WTC11 (cell line): ENCODE results near the gene POU2F1. TPM values are rescaled to one million over a fixed set of nuclear protein-coding genes. Genes with fewer than 3 reads are reported as not detected.

Source experiments
- CBFB ChIP-seq: sonication (generic); formaldehyde crosslinking; IDR thresholded peaks from 2 replicates; pipeline ENCODE4 v1.8.1; 2022; ENCODE audit warnings: mild to moderate bottlenecking, low read depth, missing genetic modification reagents
- ELF4 ChIP-seq: sonication (generic); formaldehyde crosslinking; IDR thresholded peaks from 2 replicates; pipeline ENCODE4 v1.8.1; 2022; ENCODE audit warnings: low read depth, mild to moderate bottlenecking, moderate library complexity, missing genetic modification reagents
- EMX1 ChIP-seq: fragments of 250-450 bp; sonication (Bioruptor Pico); IDR thresholded peaks from 2 replicates; pipeline ENCODE4 v1.8.0; 2021; ENCODE audit warnings: mild to moderate bottlenecking
- ETV6 ChIP-seq: sonication (generic); formaldehyde crosslinking; IDR thresholded peaks from 2 replicates; pipeline ENCODE4 v1.8.1; 2022; ENCODE audit warnings: mild to moderate bottlenecking, missing genetic modification reagents
- GRHL2 ChIP-seq: fragments of 250-450 bp; sonication (Bioruptor Pico); IDR thresholded peaks from 2 replicates; pipeline ENCODE4 v1.8.0; 2022; ENCODE audit warnings: mild to moderate bottlenecking, moderate library complexity; ENCODE audit not compliant: insufficient replicate concordance, severe bottlenecking
- MXD4 ChIP-seq: fragments of 250-450 bp; sonication (Bioruptor Pico); IDR thresholded peaks from 2 replicates; pipeline ENCODE4 v1.8.0; 2021; ENCODE audit warnings: mild to moderate bottlenecking, moderate library complexity, borderline replicate concordance
- MYBL2 ChIP-seq: sonication (generic); formaldehyde crosslinking; IDR thresholded peaks from 2 replicates; pipeline ENCODE4 v1.8.1; 2023; ENCODE audit warnings: mild to moderate bottlenecking, moderate library complexity, missing genetic modification reagents
- NFE2L1 ChIP-seq: sonication (generic); formaldehyde crosslinking; IDR thresholded peaks from 2 replicates; pipeline ENCODE4 v1.8.1; 2023; ENCODE audit warnings: missing genetic modification reagents
- NR1H2 ChIP-seq: sonication (generic); formaldehyde crosslinking; IDR thresholded peaks from 2 replicates; pipeline ENCODE4 v1.9.0; 2021; ENCODE audit warnings: mild to moderate bottlenecking, moderate library complexity, missing genetic modification reagents
- SOX15 ChIP-seq: fragments of 250-450 bp; sonication (Bioruptor Pico); IDR thresholded peaks from 2 replicates; pipeline ENCODE4 v1.9.0; 2021; ENCODE audit warnings: mild to moderate bottlenecking
- SP1 ChIP-seq: sonication (generic); formaldehyde crosslinking; conservative IDR thresholded peaks from 2 replicates; pipeline ENCODE4 v1.8.1; 2022; ENCODE audit warnings: missing genetic modification reagents
- ZNF121 ChIP-seq: sonication (generic); formaldehyde crosslinking; IDR thresholded peaks from 2 replicates; pipeline ENCODE4 v1.8.0; 2023; ENCODE audit warnings: missing genetic modification reagents
- ZNF138 ChIP-seq: sonication (generic); formaldehyde crosslinking; conservative IDR thresholded peaks from 2 replicates; pipeline ENCODE4 v1.8.1; 2022; ENCODE audit warnings: mild to moderate bottlenecking, moderate library complexity, missing genetic modification reagents
- ZNF416 ChIP-seq: fragments of 250-450 bp; sonication (Bioruptor Pico); IDR thresholded peaks from 2 replicates; pipeline ENCODE4 v1.9.0; 2021; ENCODE audit warnings: mild to moderate bottlenecking, inconsistent platforms
- total RNA-seq: library from RNA; stranded (reverse); gene quantifications from 3 replicates; pipeline ENCODE4 v1.2.3, GENCODE V29; 2021
- TF ChIP-seq, protein P1 (sequence below): sonication (generic); formaldehyde crosslinking; IDR thresholded peaks from 2 replicates; pipeline ENCODE4 v1.8.0; 2023; ENCODE audit warnings: missing genetic modification reagents
- TF ChIP-seq, protein P2 (sequence below): sonication (generic); formaldehyde crosslinking; IDR thresholded peaks from 2 replicates; pipeline ENCODE4 v1.8.1; 2023; ENCODE audit warnings: mild to moderate bottlenecking, missing genetic modification reagents, moderate library complexity
- TF ChIP-seq, protein P3 (sequence below): fragments of 250-450 bp; sonication (Bioruptor Pico); IDR thresholded peaks from 2 replicates; pipeline ENCODE4 v1.9.0; 2021; ENCODE audit warnings: moderate library complexity, mild to moderate bottlenecking, inconsistent platforms, borderline replicate concordance
- TF ChIP-seq, protein P4 (sequence below): sonication (generic); formaldehyde crosslinking; IDR thresholded peaks from 2 replicates; pipeline ENCODE4 v1.8.1; 2023; ENCODE audit warnings: mild to moderate bottlenecking, missing genetic modification reagents, moderate library complexity
- TF ChIP-seq, protein P5 (sequence below): sonication (generic); formaldehyde crosslinking; conservative IDR thresholded peaks from 2 replicates; pipeline ENCODE4 v1.8.1; 2023; ENCODE audit warnings: mild to moderate bottlenecking, low read depth, missing genetic modification reagents, moderate library complexity
- TF ChIP-seq, protein P6 (sequence below): fragments of 250-450 bp; sonication (Bioruptor Pico); IDR thresholded peaks from 2 replicates; pipeline ENCODE4 v1.9.0; 2021; ENCODE audit warnings: mild to moderate bottlenecking
- TF ChIP-seq, protein P7 (sequence below): sonication (generic); formaldehyde crosslinking; IDR thresholded peaks from 2 replicates; pipeline ENCODE4 v1.8.0; 2022; ENCODE audit warnings: mild to moderate bottlenecking, missing genetic modification reagents
- TF ChIP-seq, protein P8 (sequence below): sonication (generic); formaldehyde crosslinking; IDR thresholded peaks from 2 replicates; pipeline ENCODE4 v1.8.0; 2022; ENCODE audit warnings: mild to moderate bottlenecking, missing genetic modification reagents
- TF ChIP-seq, protein P9 (sequence below): sonication (generic); formaldehyde crosslinking; IDR thresholded peaks from 2 replicates; pipeline ENCODE4 v1.8.1; 2023; ENCODE audit warnings: mild to moderate bottlenecking, moderate library complexity, missing genetic modification reagents
- TF ChIP-seq, protein P10 (sequence below): sonication (generic); formaldehyde crosslinking; IDR thresholded peaks from 2 replicates; pipeline ENCODE4 v1.8.1; 2022; ENCODE audit warnings: low read depth, missing genetic modification reagents, borderline replicate concordance
- TF ChIP-seq, protein P11 (sequence below): sonication (generic); formaldehyde crosslinking; IDR thresholded peaks from 2 replicates; pipeline ENCODE4 v1.8.1; 2022; ENCODE audit warnings: low read depth, mild to moderate bottlenecking, moderate library complexity, missing genetic modification reagents, borderline replicate concordance

Gene POU2F1
- total RNA-seq, 1 experiment from 2014 or later, result 51.3 TPM

DNA sequence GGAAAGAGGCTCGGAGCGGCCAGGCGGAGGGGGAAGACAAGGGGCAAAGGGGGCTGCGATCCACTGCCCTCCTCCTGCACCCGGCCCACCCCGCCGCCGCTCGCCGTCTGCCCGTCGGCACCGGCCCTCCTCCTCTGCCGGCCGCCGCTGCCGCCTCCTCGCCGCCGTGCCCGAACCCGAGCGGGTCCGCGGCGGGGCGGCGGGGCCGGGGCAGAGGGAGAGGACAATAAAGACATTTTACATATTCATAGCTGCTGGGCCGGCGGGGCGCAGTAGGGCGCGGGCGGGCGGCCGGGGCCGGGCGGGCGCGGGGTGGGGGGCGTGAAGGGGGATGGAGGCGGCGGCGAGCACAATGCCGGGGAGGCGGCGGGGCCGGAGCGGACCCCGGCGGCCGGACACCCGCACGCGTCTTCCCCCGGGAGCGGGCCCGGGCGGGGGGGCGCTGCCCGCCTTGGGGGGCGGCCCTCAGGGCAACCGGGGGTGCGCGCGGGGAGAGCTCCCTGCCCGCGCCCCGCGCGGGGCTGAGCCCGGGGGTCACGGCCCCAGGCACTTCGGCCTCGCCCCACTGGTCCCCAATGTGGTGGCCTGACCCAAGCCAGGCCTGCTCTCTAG, 546 bp downstream of the POU2F1 start (continued):
- TF ChIP-seq ETV6 (CRISPR knock-in tag), result peak; percentile 50
- TF ChIP-seq, protein P1, sequence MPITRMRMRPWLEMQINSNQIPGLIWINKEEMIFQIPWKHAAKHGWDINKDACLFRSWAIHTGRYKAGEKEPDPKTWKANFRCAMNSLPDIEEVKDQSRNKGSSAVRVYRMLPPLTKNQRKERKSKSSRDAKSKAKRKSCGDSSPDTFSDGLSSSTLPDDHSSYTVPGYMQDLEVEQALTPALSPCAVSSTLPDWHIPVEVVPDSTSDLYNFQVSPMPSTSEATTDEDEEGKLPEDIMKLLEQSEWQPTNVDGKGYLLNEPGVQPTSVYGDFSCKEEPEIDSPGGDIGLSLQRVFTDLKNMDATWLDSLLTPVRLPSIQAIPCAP (CRISPR knock-in tag), result no peak
- TF ChIP-seq MXD4 (CRISPR knock-in tag), result no peak
- no peak for TF ChIP-seq ZNF121
- TF ChIP-seq, protein P2, sequence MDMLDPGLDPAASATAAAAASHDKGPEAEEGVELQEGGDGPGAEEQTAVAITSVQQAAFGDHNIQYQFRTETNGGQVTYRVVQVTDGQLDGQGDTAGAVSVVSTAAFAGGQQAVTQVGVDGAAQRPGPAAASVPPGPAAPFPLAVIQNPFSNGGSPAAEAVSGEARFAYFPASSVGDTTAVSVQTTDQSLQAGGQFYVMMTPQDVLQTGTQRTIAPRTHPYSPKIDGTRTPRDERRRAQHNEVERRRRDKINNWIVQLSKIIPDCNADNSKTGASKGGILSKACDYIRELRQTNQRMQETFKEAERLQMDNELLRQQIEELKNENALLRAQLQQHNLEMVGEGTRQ (CRISPR knock-in tag), result no peak
- no peak for TF ChIP-seq NR1H2 (CRISPR knock-in tag)
- TF ChIP-seq GRHL2 (CRISPR knock-in tag), result no peak
- no peak for TF ChIP-seq MYBL2
- TF ChIP-seq, protein P3, sequence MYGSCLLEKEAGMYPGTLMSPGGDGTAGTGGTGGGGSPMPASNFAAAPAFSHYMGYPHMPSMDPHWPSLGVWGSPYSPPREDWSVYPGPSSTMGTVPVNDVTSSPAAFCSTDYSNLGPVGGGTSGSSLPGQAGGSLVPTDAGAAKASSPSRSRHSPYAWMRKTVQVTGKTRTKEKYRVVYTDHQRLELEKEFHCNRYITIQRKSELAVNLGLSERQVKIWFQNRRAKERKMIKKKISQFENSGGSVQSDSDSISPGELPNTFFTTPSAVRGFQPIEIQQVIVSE, result no peak
- TF ChIP-seq, protein P4, sequence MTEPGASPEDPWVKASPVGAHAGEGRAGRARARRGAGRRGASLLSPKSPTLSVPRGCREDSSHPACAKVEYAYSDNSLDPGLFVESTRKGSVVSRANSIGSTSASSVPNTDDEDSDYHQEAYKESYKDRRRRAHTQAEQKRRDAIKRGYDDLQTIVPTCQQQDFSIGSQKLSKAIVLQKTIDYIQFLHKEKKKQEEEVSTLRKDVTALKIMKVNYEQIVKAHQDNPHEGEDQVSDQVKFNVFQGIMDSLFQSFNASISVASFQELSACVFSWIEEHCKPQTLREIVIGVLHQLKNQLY (CRISPR knock-in tag), result no peak
- TF ChIP-seq ELF4 (CRISPR knock-in tag), result no peak
- TF ChIP-seq SOX15 (CRISPR knock-in tag), result no peak
- 0 out of 2 replicates have a peak, but pooled peaks have one; percentile 12 for TF ChIP-seq SP1 (CRISPR knock-in tag)
- TF ChIP-seq, protein P5, sequence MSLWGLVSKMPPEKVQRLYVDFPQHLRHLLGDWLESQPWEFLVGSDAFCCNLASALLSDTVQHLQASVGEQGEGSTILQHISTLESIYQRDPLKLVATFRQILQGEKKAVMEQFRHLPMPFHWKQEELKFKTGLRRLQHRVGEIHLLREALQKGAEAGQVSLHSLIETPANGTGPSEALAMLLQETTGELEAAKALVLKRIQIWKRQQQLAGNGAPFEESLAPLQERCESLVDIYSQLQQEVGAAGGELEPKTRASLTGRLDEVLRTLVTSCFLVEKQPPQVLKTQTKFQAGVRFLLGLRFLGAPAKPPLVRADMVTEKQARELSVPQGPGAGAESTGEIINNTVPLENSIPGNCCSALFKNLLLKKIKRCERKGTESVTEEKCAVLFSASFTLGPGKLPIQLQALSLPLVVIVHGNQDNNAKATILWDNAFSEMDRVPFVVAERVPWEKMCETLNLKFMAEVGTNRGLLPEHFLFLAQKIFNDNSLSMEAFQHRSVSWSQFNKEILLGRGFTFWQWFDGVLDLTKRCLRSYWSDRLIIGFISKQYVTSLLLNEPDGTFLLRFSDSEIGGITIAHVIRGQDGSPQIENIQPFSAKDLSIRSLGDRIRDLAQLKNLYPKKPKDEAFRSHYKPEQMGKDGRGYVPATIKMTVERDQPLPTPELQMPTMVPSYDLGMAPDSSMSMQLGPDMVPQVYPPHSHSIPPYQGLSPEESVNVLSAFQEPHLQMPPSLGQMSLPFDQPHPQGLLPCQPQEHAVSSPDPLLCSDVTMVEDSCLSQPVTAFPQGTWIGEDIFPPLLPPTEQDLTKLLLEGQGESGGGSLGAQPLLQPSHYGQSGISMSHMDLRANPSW (CRISPR knock-in tag), result no peak
- TF ChIP-seq NFE2L1 (CRISPR knock-in tag), result no peak
- TF ChIP-seq, protein P6, sequence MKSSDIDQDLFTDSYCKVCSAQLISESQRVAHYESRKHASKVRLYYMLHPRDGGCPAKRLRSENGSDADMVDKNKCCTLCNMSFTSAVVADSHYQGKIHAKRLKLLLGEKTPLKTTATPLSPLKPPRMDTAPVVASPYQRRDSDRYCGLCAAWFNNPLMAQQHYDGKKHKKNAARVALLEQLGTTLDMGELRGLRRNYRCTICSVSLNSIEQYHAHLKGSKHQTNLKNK (CRISPR knock-in tag), result no peak
- peak; percentile 57; the same call in 1 of the 2 replicates for TF ChIP-seq EMX1 (CRISPR knock-in tag)
- TF ChIP-seq, protein P7, sequence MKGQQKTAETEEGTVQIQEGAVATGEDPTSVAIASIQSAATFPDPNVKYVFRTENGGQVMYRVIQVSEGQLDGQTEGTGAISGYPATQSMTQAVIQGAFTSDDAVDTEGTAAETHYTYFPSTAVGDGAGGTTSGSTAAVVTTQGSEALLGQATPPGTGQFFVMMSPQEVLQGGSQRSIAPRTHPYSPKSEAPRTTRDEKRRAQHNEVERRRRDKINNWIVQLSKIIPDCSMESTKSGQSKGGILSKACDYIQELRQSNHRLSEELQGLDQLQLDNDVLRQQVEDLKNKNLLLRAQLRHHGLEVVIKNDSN (CRISPR knock-in tag), result no peak
- TF ChIP-seq, protein P8, sequence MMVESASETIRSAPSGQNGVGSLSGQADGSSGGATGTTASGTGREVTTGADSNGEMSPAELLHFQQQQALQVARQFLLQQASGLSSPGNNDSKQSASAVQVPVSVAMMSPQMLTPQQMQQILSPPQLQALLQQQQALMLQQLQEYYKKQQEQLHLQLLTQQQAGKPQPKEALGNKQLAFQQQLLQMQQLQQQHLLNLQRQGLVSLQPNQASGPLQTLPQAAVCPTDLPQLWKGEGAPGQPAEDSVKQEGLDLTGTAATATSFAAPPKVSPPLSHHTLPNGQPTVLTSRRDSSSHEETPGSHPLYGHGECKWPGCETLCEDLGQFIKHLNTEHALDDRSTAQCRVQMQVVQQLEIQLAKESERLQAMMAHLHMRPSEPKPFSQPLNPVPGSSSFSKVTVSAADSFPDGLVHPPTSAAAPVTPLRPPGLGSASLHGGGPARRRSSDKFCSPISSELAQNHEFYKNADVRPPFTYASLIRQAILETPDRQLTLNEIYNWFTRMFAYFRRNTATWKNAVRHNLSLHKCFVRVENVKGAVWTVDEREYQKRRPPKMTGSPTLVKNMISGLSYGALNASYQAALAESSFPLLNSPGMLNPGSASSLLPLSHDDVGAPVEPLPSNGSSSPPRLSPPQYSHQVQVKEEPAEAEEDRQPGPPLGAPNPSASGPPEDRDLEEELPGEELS, result no peak
- peak; percentile 86 for TF ChIP-seq ZNF416 (CRISPR knock-in tag)
- TF ChIP-seq ZNF138 (CRISPR knock-in tag), result no peak
- TF ChIP-seq, protein P9, sequence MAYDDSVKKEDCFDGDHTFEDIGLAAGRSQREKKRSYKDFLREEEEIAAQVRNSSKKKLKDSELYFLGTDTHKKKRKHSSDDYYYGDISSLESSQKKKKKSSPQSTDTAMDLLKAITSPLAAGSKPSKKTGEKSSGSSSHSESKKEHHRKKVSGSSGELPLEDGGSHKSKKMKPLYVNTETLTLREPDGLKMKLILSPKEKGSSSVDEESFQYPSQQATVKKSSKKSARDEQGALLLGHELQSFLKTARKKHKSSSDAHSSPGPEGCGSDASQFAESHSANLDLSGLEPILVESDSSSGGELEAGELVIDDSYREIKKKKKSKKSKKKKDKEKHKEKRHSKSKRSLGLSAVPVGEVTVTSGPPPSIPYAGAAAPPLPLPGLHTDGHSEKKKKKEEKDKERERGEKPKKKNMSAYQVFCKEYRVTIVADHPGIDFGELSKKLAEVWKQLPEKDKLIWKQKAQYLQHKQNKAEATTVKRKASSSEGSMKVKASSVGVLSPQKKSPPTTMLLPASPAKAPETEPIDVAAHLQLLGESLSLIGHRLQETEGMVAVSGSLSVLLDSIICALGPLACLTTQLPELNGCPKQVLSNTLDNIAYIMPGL (CRISPR knock-in tag), result no peak; the same call in 1 of the 2 replicates
- no peak for TF ChIP-seq CBFB
- TF ChIP-seq, protein P10, sequence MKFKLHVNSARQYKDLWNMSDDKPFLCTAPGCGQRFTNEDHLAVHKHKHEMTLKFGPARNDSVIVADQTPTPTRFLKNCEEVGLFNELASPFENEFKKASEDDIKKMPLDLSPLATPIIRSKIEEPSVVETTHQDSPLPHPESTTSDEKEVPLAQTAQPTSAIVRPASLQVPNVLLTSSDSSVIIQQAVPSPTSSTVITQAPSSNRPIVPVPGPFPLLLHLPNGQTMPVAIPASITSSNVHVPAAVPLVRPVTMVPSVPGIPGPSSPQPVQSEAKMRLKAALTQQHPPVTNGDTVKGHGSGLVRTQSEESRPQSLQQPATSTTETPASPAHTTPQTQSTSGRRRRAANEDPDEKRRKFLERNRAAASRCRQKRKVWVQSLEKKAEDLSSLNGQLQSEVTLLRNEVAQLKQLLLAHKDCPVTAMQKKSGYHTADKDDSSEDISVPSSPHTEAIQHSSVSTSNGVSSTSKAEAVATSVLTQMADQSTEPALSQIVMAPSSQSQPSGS, result no peak
- TF ChIP-seq, protein P11, sequence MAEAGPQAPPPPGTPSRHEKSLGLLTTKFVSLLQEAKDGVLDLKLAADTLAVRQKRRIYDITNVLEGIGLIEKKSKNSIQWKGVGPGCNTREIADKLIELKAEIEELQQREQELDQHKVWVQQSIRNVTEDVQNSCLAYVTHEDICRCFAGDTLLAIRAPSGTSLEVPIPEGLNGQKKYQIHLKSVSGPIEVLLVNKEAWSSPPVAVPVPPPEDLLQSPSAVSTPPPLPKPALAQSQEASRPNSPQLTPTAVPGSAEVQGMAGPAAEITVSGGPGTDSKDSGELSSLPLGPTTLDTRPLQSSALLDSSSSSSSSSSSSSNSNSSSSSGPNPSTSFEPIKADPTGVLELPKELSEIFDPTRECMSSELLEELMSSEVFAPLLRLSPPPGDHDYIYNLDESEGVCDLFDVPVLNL, result 0 out of 2 replicates have a peak, but pooled peaks have one; percentile 4
